OCI-LY7 (cell line): ENCODE data around the gene C1orf21. TPM values are rescaled to one million over a fixed set of nuclear protein-coding genes. Genes with fewer than 3 reads are reported as not detected.

Source experiments
- BruUV-seq: library from RNA; stranded (reverse); fragments of 400-500 nt; replicated peaks from 2 replicates; lab custom pipeline; 2021; lab: Mats Ljungman, UMichigan
- CTCF ChIA-PET: fragments of 300-600 bp; sonication (Branson Sonifier 250); formaldehyde crosslinking; loops from one replicate; lab custom pipeline; 2022; ENCODE audit warnings: antibody characterized with exemption; ENCODE audit not compliant: unreplicated experiment; lab: Charles Lee
- POLR2A ChIA-PET: fragments of 300-600 bp; sonication (Branson Sonifier 250); formaldehyde crosslinking; loops from one replicate; lab custom pipeline; 2022; ENCODE audit warnings: antibody characterized with exemption; lab: Charles Lee
- DNase-seq: peaks from one replicate; pipeline ENCODE4 v3.0.0-alpha.2; 2015; ENCODE audit warnings: low spot score
- H2AFZ ChIP-seq: fragments of 200-600 bp; sonication (generic), shearing (Covaris generic); 2 replicates; pipeline ENCODE4 v1.6.1; 2014; ENCODE audit warnings: mild to moderate bottlenecking, antibody characterized with exemption, low read length, moderate library complexity
- H3K27ac ChIP-seq: fragments of 200-600 bp; sonication (generic); 2 replicates; pipeline ENCODE4 v1.5.1; 2014; ENCODE audit warnings: mixed run types, low read depth, mild to moderate bottlenecking, moderate library complexity, low read length, inconsistent platforms; ENCODE audit not compliant: poor library complexity, severe bottlenecking
- H3K36me3 ChIP-seq: fragments of 200-600 bp; sonication (generic); 2 replicates; pipeline ENCODE4 v1.6.1; 2014; ENCODE audit warnings: mild to moderate bottlenecking, antibody characterized with exemption, low read length, moderate library complexity, mixed read lengths; ENCODE audit not compliant: insufficient read depth
- H3K4me1 ChIP-seq: fragments of 200-600 bp; sonication (generic); 2 replicates; pipeline ENCODE4 v1.5.1; 2014; ENCODE audit warnings: mild to moderate bottlenecking, low read length; ENCODE audit not compliant: insufficient read depth, poor library complexity, severe bottlenecking
- H3K4me2 ChIP-seq: fragments of 200-600 bp; sonication (generic); 2 replicates; pipeline ENCODE4 v1.6.1; 2014; ENCODE audit warnings: mild to moderate bottlenecking, low read length
- H3K4me3 ChIP-seq: fragments of 200-600 bp; sonication (generic); 2 replicates; pipeline ENCODE4 v1.5.1; 2014; ENCODE audit warnings: mild to moderate bottlenecking, low read depth, low read length; ENCODE audit not compliant: poor library complexity, severe bottlenecking
- H3K79me2 ChIP-seq: fragments of 200-600 bp; sonication (generic); 2 replicates; pipeline ENCODE4 v1.6.1; 2016; ENCODE audit warnings: low read depth, mild to moderate bottlenecking, low read length, moderate library complexity, mixed read lengths; ENCODE audit not compliant: insufficient read depth
- H3K9me2 ChIP-seq: fragments of 200-600 bp; sonication (generic); 2 replicates; pipeline ENCODE4 v1.6.1; 2016; ENCODE audit warnings: mild to moderate bottlenecking, low read length, mixed read lengths; ENCODE audit not compliant: insufficient read depth
- H3K9me3 ChIP-seq: fragments of 200-600 bp; sonication (generic); 2 replicates; pipeline ENCODE4 v1.6.1; 2014; ENCODE audit warnings: mild to moderate bottlenecking, mixed run types, low read length, mixed read lengths
- H4K20me1 ChIP-seq: fragments of 200-600 bp; sonication (generic); 2 replicates; pipeline ENCODE4 v1.6.1; 2014; ENCODE audit warnings: mild to moderate bottlenecking, antibody characterized with exemption, low read length, moderate library complexity, mixed read lengths; ENCODE audit not compliant: insufficient read depth
- EZH2phosphoT487 ChIP-seq: fragments of 200-600 bp; sonication (generic); IDR thresholded peaks from 2 replicates; pipeline ENCODE4 v1.6.1; 2018; ENCODE audit warnings: low read depth, borderline replicate concordance, mild to moderate bottlenecking, mixed run types, antibody characterized with exemption, low read length, moderate library complexity, mixed read lengths
- intact Hi-C: fragments of 100-400 bp; cut with micrococcal nuclease; formaldehyde crosslinking; loops from one replicate; pipeline ENCODE4 v1.10.0; 2022; ENCODE audit not compliant: unreplicated experiment
- total RNA-seq, 2 experiments: library from RNA; depleted of rRNA in 1 of 2; stranded (reverse); fragments of >200 nt in 1 of 2; shearing (Covaris generic) in 1 of 2; gene quantifications; 2 replicates each; pipeline ENCODE4 v1.2.3, GENCODE V29; 2014 to 2022
- TF ChIP-seq, protein P1 (sequence below): fragments of 200-600 bp; sonication (generic); conservative IDR thresholded peaks from 2 replicates; pipeline ENCODE4 v1.5.1; 2014; ENCODE audit warnings: mild to moderate bottlenecking, antibody characterized with exemption, low read length, moderate library complexity, mixed read lengths

C1orf21 gene
- total RNA-seq, 2 experiments from 2014 or later, result not detected

DNA sequence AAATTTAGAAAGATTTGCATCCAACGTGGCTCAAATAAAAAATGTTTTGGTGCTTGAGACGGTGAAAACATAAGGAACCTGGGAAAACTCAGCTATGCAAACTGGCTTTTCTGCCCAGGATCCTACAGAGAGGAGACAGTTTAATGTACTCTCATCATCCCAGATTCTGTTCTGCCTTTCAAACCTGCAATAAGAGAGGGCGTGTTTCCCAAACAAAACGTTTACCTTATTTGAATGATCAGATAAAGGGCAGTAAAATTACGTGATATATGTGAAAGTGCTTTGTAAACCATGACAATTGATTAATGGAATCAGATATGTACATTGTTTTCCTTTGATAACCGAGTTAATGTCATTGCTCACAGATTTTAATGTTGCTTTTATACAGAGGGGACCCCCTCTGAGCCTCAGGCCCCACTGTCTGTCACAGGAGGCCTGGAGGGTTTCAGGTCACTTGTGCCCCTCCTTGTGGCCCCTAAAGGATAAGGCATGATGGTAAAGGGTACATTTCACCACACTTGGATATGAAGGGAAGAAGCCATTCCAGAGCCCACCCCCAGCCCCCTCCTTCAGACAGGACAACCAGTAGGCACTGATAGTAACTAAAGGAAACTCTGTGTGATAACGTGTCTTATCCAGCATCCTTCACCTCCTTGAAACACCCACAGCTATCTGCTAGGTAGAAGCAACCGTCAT is 210.3 kb downstream of the C1orf21 start:
- Histone ChIP-seq H3K9me3 (no peaks in the 10 kb centered on the region), H3K27ac (no peak overlapping the region), H3K9me2 (no peaks in the 10 kb centered on the region), H3K4me1 (no peaks in the 10 kb centered on the region), H3K79me2 (no peaks in the 10 kb centered on the region), H3K4me2 (no peak overlapping the region), H3K4me3 (no peak overlapping the region), H2AFZ (no peak overlapping the region), H4K20me1 (no peaks in the 10 kb centered on the region), H3K36me3 (no peaks in the 10 kb centered on the region)
- ChIA-PET CTCF (no interaction called here), POLR2A (no interaction called here)
- intact Hi-C loops, result no loop called here
- TF ChIP-seq EZH2phosphoT487, result no peak
- TF ChIP-seq, protein P1, sequence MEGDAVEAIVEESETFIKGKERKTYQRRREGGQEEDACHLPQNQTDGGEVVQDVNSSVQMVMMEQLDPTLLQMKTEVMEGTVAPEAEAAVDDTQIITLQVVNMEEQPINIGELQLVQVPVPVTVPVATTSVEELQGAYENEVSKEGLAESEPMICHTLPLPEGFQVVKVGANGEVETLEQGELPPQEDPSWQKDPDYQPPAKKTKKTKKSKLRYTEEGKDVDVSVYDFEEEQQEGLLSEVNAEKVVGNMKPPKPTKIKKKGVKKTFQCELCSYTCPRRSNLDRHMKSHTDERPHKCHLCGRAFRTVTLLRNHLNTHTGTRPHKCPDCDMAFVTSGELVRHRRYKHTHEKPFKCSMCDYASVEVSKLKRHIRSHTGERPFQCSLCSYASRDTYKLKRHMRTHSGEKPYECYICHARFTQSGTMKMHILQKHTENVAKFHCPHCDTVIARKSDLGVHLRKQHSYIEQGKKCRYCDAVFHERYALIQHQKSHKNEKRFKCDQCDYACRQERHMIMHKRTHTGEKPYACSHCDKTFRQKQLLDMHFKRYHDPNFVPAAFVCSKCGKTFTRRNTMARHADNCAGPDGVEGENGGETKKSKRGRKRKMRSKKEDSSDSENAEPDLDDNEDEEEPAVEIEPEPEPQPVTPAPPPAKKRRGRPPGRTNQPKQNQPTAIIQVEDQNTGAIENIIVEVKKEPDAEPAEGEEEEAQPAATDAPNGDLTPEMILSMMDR, result 0 out of 2 replicates have a peak, but pooled peaks have one; percentile 15
- DNase-seq, result no peak
- BruUV-seq, result no TSS peak

DNA sequence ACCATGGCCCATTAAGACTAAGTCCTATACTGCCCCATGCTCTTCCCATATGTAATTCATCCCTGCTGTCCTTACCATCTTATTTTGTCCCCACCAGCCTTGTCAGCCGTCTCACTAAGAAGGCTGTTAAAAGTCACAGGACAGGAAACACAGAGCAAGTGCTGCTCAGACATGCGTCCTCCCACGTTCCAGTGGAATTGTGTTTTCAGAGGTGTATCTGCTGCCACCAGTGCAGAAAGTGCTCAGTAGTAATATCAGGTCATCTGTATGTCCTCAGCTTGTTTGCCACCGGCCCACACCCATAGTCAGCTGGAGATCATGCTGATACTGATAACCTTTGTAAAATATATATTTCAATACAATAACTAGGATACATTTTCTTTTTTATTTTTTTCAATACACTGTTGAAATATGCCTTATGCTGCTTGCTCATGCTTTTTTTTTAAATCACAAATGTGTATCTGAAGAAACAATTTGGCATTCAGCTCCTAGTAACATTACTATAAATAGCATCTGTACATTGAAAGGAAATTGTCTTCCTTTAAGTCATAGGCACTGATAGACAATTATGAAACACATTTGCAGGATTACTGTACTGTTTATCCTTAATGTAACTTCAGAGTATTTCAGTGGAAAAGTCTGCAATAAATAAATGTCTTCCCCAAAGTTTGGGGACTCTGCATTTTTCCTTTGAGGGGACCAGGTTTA is 211.0 kb downstream of the C1orf21 start:
- BruUV-seq, result no TSS peak
- Histone ChIP-seq H3K79me2 (no peaks in the 10 kb centered on the region), H2AFZ (no peak overlapping the region), H3K36me3 (no peaks in the 10 kb centered on the region), H4K20me1 (no peaks in the 10 kb centered on the region), H3K9me2 (no peaks in the 10 kb centered on the region), H3K4me3 (no peak overlapping the region), H3K4me1 (no peaks in the 10 kb centered on the region), H3K9me3 (no peaks in the 10 kb centered on the region), H3K4me2 (no peak overlapping the region), H3K27ac (no peak overlapping the region)
- no peak for TF ChIP-seq EZH2phosphoT487
- TF ChIP-seq, protein P1, result no peak
- intact Hi-C loops, result no loop called here
- ChIA-PET CTCF (no interaction called here), POLR2A (no interaction called here)
- no peak for DNase-seq
